Measurements from ENCODE around the gene TSHZ3. TPM values are rescaled to one million over a fixed set of nuclear protein-coding genes. Genes with fewer than 3 reads are reported as not detected.

The TSHZ3 gene
- total RNA-seq, 6 experiments from 2014 or later = 9.1 to 14.0 (median 13.1) TPM

DNA sequence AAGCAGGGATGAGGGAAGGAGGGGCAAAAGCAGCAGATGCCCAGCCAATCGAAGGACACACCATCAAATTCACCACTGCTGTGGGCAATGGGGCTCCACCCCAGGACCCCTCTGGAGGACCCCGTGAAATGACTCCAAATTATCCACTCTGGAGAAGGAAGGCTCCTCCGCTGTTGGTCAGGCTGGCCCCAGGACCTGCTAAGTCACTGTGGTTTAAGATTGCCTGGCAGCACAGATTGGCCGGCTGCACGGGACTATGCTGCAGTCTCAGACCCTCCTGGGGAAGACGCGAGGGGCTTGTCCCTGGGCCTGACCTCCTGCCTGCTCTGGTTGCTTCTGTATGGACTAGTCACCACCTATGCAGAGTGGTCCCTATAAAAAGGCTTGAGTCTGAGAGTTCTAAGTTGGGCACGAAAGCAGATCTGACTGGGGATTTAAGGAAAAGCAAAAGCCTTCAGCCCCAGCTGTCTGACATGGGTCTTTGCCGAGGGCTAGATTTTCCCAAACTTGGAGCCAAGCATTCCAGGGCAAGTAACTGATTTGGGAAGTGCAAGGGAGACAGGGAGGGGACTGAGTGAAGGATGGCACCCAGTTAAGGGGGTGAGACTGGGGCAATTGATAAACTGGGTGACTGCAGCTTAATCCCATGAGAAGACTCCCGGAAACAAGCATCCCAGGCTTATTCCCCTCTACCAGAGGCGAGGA lies 91.7 kb downstream of the TSHZ3 start:
- Mint-ChIP-seq H3K27me3 (ENCODE audit: insufficient read depth) (no peaks in the 10 kb centered on the region; the same call in 1 of the 2 replicates), H3K4me1 (ENCODE audit: low read depth) (peaks cover 10% of the 10 kb centered on the region), H3K27ac (no peak overlapping the region), H3K9me3 (peaks cover 9% of the 10 kb centered on the region; the same call in 1 of the 2 replicates), H3K36me3 (ENCODE audit: low read depth) (peaks cover 11% of the 10 kb centered on the region), H3K4me3 (no peak overlapping the region)
- no peak for DNase-seq
- TF ChIP-seq, protein P1, sequence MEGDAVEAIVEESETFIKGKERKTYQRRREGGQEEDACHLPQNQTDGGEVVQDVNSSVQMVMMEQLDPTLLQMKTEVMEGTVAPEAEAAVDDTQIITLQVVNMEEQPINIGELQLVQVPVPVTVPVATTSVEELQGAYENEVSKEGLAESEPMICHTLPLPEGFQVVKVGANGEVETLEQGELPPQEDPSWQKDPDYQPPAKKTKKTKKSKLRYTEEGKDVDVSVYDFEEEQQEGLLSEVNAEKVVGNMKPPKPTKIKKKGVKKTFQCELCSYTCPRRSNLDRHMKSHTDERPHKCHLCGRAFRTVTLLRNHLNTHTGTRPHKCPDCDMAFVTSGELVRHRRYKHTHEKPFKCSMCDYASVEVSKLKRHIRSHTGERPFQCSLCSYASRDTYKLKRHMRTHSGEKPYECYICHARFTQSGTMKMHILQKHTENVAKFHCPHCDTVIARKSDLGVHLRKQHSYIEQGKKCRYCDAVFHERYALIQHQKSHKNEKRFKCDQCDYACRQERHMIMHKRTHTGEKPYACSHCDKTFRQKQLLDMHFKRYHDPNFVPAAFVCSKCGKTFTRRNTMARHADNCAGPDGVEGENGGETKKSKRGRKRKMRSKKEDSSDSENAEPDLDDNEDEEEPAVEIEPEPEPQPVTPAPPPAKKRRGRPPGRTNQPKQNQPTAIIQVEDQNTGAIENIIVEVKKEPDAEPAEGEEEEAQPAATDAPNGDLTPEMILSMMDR (IDR thresholded peaks at IDR 0.05) = no peak

DNA sequence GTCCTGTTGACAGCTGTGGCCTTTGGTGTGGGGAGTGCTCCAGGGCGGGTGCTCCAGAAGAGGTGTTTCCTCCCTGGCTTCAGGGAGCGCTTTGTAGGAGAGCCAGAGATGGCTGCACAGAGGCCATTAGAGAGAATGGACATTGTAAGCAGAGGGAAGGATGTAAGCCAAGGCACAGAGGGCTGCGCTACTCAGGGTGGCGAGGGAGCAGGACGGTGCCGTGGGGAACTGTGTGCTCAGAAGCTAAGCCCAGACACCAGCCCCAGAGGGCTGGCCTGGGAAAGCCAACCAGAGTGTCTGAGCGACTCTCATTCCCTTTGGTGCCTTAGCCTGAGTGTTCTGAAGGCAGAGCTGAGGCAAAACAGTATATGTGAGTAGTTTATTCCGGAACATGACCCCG lies 92.2 kb downstream of the TSHZ3 start:
- Mint-ChIP-seq H3K4me3 (no peak overlapping the region), H3K4me1 (ENCODE audit: low read depth) (peaks cover 5% of the 10 kb centered on the region), H3K27me3 (ENCODE audit: insufficient read depth) (no peaks in the 10 kb centered on the region; the same call in none of the 2 replicates), H3K36me3 (ENCODE audit: low read depth) (peaks cover 11% of the 10 kb centered on the region), H3K9me3 (peaks cover 9% of the 10 kb centered on the region; the same call in 1 of the 2 replicates), H3K27ac (no peak overlapping the region)
- DNase-seq = no peak
- TF ChIP-seq, protein P1 (IDR thresholded peaks at IDR 0.05) = no peak

GRCh38 chr19:31256593-31256960 lies 92.7 kb downstream of the TSHZ3 start:
- TF ChIP-seq, protein P1 (IDR thresholded peaks at IDR 0.05) = no peak
- DNase-seq = no peak
- Mint-ChIP-seq H3K4me1 (ENCODE audit: low read depth) (0 out of 2 replicates have a peak, but pooled peaks cover under 1% of the 10 kb centered on the region), H3K9me3 (peaks cover 9% of the 10 kb centered on the region; the same call in 1 of the 2 replicates), H3K4me3 (no peak overlapping the region), H3K36me3 (ENCODE audit: low read depth) (peaks cover 11% of the 10 kb centered on the region), H3K27ac (no peak overlapping the region), H3K27me3 (ENCODE audit: insufficient read depth) (no peaks in the 10 kb centered on the region; the same call in none of the 2 replicates)

GRCh38 chr19:31255831-31256592 lies 93.2 kb downstream of the TSHZ3 start:
- Mint-ChIP-seq H3K36me3 (ENCODE audit: low read depth) (peaks cover 11% of the 10 kb centered on the region), H3K9me3 (peaks cover 9% of the 10 kb centered on the region; the same call in 1 of the 2 replicates), H3K4me3 (no peak overlapping the region), H3K27me3 (ENCODE audit: insufficient read depth) (no peaks in the 10 kb centered on the region; the same call in none of the 2 replicates), H3K4me1 (ENCODE audit: low read depth) (no peaks in the 10 kb centered on the region), H3K27ac (no peak overlapping the region)
- TF ChIP-seq, protein P1 (IDR thresholded peaks at IDR 0.05) = no peak
- DNase-seq = no peak

- no peaks in the 10 kb centered on the region for H3K4me1 Mint-ChIP-seq (ENCODE audit: low read depth)
- no peak overlapping the region for H3K4me3 Mint-ChIP-seq
- TF ChIP-seq, protein P1 (IDR thresholded peaks at IDR 0.05) = no peak
- peaks cover 9% of the 10 kb centered on the region; the same call in 1 of the 2 replicates for H3K9me3 Mint-ChIP-seq
- H3K36me3 Mint-ChIP-seq (ENCODE audit: low read depth) = peaks cover 11% of the 10 kb centered on the region
- H3K27me3 Mint-ChIP-seq (ENCODE audit: insufficient read depth) = no peaks in the 10 kb centered on the region; the same call in none of the 2 replicates
- H3K27ac Mint-ChIP-seq = no peak overlapping the region
- DNase-seq = no peak
Observed at GRCh38 chr19:31255174-31255799, 93.9 kb downstream of the TSHZ3 start.
